ENCODE measurements around the gene ARMC2. TPM values are rescaled to one million over a fixed set of nuclear protein-coding genes. Genes with fewer than 3 reads are reported as not detected.

The ARMC2 gene
- total RNA-seq, 1 donor from 2014 or later, result 8.3 TPM

DNA sequence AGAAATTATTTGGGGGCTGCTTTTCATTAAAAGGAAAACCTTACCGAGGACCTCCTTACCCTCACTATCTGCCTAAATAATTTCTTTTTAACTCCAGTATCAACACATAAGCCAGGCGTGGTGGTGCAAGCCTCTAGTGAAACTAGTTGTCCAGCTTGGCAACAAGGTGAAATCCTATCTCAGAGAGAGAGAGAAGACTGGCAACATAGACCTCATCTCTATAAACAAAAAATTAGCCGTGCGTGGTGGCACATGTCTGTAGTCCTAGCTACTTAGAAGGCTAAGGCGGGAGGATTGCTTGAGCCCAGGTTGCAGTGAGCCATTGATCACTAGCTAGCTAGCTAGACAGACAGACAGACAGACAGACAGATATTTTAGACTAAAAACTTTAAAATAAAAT, 92.5 kb downstream of the ARMC2 start:
- H3K9me3 Mint-ChIP-seq (ENCODE audit: low read depth), result peaks cover 4% of the 10 kb centered on the region
- no peak overlapping the region for H3K27ac Mint-ChIP-seq (ENCODE audit: unreplicated experiment)
- H3K4me1 Mint-ChIP-seq (ENCODE audit: low read depth), result no peaks in the 10 kb centered on the region
- TF ChIP-seq, protein P1, sequence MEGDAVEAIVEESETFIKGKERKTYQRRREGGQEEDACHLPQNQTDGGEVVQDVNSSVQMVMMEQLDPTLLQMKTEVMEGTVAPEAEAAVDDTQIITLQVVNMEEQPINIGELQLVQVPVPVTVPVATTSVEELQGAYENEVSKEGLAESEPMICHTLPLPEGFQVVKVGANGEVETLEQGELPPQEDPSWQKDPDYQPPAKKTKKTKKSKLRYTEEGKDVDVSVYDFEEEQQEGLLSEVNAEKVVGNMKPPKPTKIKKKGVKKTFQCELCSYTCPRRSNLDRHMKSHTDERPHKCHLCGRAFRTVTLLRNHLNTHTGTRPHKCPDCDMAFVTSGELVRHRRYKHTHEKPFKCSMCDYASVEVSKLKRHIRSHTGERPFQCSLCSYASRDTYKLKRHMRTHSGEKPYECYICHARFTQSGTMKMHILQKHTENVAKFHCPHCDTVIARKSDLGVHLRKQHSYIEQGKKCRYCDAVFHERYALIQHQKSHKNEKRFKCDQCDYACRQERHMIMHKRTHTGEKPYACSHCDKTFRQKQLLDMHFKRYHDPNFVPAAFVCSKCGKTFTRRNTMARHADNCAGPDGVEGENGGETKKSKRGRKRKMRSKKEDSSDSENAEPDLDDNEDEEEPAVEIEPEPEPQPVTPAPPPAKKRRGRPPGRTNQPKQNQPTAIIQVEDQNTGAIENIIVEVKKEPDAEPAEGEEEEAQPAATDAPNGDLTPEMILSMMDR (IDR thresholded peaks at IDR 0.05), result no peak
- DNase-seq (ENCODE audit: low spot score), result no peak
- H3K36me3 Mint-ChIP-seq (ENCODE audit: low read depth), result peaks cover 6% of the 10 kb centered on the region
- H3K4me3 Mint-ChIP-seq (ENCODE audit: unreplicated experiment), result no peak overlapping the region
- H3K27me3 Mint-ChIP-seq (ENCODE audit: low read depth), result no peaks in the 10 kb centered on the region

DNA sequence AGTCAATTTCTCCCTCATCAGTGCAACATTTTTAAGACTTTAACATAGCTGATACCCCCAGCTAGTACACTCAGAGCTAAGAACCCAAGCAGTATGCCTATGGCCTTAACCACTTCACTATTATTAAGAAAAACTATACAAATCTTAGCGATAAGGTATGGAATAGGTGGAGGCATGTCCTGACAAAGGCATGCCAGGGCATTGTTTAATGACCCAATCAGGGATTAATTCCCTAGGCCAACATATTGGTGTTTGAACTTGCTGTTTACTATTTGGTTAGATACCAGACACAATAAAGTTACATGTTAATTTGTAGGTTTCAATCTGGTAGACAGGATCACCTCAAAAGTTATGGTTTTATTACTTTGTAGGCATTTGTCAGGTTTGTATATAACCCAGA, 93.1 kb downstream of the ARMC2 start:
- TF ChIP-seq, protein P1 (IDR thresholded peaks at IDR 0.05), result no peak
- no peak for DNase-seq (ENCODE audit: low spot score)
- Mint-ChIP-seq H3K4me3 (ENCODE audit: unreplicated experiment) (no peak overlapping the region), H3K36me3 (ENCODE audit: low read depth) (peaks cover 6% of the 10 kb centered on the region), H3K4me1 (ENCODE audit: low read depth) (peaks cover 5% of the 10 kb centered on the region), H3K9me3 (ENCODE audit: low read depth) (peaks cover 4% of the 10 kb centered on the region), H3K27me3 (ENCODE audit: low read depth) (no peaks in the 10 kb centered on the region), H3K27ac (ENCODE audit: unreplicated experiment) (no peak overlapping the region)

DNA sequence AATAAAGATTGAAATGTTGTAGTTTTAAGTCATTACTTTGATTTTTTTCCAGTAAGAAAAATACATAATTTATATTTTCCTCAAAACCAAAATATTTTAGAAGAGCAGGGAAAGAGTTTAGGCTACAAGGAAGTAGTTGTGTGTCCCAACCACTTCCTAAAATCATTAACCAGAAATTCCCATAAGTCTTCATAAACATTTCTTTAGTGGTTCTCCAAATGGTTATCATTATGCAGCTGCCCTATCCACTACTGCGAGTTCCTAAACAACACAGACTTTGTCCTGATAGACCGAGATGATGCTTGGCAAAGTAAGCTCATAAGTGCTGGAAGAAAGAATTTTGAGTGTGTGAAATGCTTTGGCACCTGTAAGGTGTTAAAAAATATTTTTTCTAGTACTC, 93.6 kb downstream of the ARMC2 start:
- H3K9me3 Mint-ChIP-seq (ENCODE audit: low read depth), result peaks cover 4% of the 10 kb centered on the region
- TF ChIP-seq, protein P1 (IDR thresholded peaks at IDR 0.05), result no peak
- no peak overlapping the region for H3K4me3 Mint-ChIP-seq (ENCODE audit: unreplicated experiment)

DNA sequence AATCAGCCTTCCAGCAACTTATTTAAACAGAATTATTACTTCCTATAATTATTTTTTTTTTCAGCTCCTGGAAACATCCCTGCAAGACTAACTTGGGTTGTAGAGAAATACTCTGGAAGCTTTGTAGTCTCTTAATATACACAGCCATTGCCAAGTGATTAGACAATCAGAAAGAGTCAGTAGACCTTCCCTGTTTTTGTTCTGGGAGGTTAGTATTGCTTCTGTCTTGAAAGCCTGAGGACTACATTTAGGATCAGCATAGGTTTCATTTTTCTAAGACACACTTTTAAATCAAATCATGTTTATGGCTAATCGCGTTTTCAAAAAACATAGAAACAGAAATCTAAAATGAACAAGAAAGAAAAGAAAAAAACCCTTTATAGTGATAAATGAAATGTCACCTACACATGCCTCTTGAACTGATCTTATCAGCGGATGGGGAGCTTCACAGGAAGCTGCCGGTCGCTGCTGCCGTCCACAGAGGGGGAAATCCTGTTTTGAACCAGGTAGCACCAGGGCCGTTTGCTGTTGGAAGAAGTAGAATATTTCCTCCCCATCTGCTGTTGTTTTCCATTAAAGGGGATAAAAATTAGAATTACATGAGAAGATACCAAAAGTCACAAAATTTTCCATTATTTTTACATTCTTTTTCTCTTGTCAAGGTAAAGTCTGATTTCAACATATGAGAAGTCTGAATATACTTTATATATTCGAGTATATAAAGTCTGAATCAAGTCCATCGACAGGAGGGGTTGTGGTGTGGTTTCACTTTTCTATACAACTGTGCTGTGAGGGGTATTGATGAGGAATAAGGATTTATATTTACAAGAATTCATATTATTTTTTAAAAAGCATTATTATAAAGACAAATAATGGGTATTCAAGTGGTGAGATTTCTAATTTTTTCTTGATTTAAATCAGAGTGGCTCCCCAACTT, 94.6 kb downstream of the ARMC2 start:
- DNase-seq (ENCODE audit: low spot score), result no peak
- no peaks in the 10 kb centered on the region for H3K27me3 Mint-ChIP-seq (ENCODE audit: low read depth)
- no peak overlapping the region for H3K27ac Mint-ChIP-seq (ENCODE audit: unreplicated experiment)

More for the DNA sequence above, 93.6 kb downstream of the ARMC2 start:
- no peak for DNase-seq (ENCODE audit: low spot score)
- H3K27me3 Mint-ChIP-seq (ENCODE audit: low read depth), result no peaks in the 10 kb centered on the region
- H3K4me1 Mint-ChIP-seq (ENCODE audit: low read depth), result peaks cover 11% of the 10 kb centered on the region
- no peak overlapping the region for H3K27ac Mint-ChIP-seq (ENCODE audit: unreplicated experiment)
- H3K36me3 Mint-ChIP-seq (ENCODE audit: low read depth), result peaks cover 6% of the 10 kb centered on the region

DNA sequence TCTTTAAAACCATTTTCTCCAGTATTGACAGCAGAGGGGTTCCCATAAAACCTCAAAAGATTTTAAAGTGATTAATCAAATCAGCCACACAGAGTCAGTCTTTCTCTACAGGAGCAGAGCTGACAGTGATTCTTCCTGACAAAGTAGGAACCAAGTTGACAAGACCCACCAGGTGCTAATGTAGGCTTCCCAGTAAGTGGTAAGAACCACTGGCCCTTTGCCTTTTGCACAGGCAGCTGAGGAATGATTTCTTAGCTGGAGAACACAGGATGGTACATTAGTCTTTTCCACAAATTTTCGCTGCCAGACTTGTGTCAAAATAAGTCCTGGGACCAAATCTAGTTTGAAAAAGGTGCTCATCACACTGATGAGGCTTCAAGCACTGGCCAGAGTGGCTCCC, 95.8 kb downstream of the ARMC2 start:
- Mint-ChIP-seq H3K9me3 (ENCODE audit: low read depth) (peaks cover 4% of the 10 kb centered on the region), H3K27ac (ENCODE audit: unreplicated experiment) (no peak overlapping the region), H3K36me3 (ENCODE audit: low read depth) (peaks cover 6% of the 10 kb centered on the region), H3K4me1 (ENCODE audit: low read depth) (peaks cover 27% of the 10 kb centered on the region), H3K27me3 (ENCODE audit: low read depth) (no peaks in the 10 kb centered on the region), H3K4me3 (ENCODE audit: unreplicated experiment) (no peak overlapping the region)
- no peak for DNase-seq (ENCODE audit: low spot score)
- TF ChIP-seq, protein P1 (IDR thresholded peaks at IDR 0.05), result no peak

More for the DNA sequence above, 94.6 kb downstream of the ARMC2 start:
- H3K9me3 Mint-ChIP-seq (ENCODE audit: low read depth), result peaks cover 4% of the 10 kb centered on the region
- TF ChIP-seq, protein P1 (IDR thresholded peaks at IDR 0.05), result no peak
- peaks cover 6% of the 10 kb centered on the region for H3K36me3 Mint-ChIP-seq (ENCODE audit: low read depth)
- peaks cover 20% of the 10 kb centered on the region for H3K4me1 Mint-ChIP-seq (ENCODE audit: low read depth)
- H3K4me3 Mint-ChIP-seq (ENCODE audit: unreplicated experiment), result no peak overlapping the region
